Measurements from ENCODE around the gene RASAL3. TPM values are rescaled to one million over a fixed set of nuclear protein-coding genes. Genes with fewer than 3 reads are reported as not detected.

The RASAL3 gene
- polyA plus RNA-seq, 2 of the 4 experiments (the other 2 are of a cell fraction) = not detected

DNA sequence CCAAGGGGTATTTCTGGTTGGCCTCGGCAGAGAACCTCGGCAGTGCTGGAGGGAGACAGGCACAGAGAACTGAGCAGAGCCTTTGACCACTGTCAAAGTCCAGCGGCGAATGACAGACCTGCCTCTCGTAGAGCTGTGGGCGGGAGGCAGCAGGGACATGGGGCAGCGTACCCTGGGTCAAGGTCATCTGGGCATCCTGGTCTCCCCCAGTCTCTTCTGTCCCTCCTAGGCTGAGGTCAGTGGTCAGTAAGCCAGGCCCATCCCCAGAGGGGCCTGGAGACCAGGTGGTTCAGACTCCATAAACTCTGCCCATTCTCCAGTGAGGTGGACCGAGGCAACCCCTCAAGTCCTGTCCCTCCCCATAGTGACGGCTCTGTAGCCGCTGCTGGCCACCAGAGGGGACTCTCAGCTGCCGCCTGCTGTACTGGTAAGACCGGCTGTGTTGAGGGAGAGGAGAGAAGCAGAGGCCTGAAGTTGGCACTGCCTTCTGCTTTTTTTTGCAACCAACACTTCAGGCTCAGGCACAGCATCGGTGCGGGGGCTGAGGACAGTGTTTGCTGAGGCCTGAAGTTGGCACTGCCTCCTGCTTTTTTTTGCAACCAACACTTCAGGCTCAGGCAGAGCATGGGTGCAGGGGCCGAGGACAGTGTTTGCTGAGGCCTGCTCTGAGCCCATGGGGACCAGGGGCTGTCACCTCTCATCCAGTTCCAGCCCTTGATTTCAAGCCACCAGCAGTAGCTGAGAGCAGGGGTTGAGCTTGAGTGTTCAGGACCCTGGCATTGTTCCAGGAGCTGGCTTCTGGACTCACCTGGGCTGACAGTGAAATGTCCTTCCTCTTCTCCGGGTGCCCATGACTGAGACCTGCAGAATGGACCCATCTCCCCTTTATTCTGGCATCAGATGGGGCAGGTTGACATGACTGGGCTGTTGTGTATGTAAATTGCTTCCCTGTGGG lies 15.3 kb upstream of the RASAL3 start, which contains the start of gene PGLYRP2:
PGLYRP2 (minus strand) TSS at position 111 of the 955 bp plus-strand sequence. CDS start 130 bp downstream, outside the sequence.
- POLR2A ChIA-PET = no interaction called here
- peak in 1 of 2 experiments; percentile 32 for DNase-seq (ENCODE audit: low read depth in 1 of 2, low spot score in 1 of 2)
- 25% methylated on average over 2 of the region's 16 CpGs for WGBS (ENCODE audit: missing lambda C conversion rate)
- CTCF ChIA-PET = interaction anchor here (0.5 to 1.3 kb wide), 5 partner anchors 11 to 313 kb away, joined by 3 to 7 read pairs (median 3); no protein-coding TSS in a partner anchor
- Histone ChIP-seq H3K27ac (no peak within 1 kb of the TSS), H3K9me3 (no peaks in the 10 kb centered on the region), H3K4me2 (no peak within 1 kb of the TSS), H3K4me1 (no peaks in the 10 kb centered on the region), H3K4me3 (no peak within 1 kb of the TSS)
- no peak for TF ChIP-seq RCOR1 (IDR thresholded peaks at IDR 0.05; ENCODE audit: low read depth, low read length)
- TF ChIP-seq, protein P1, sequence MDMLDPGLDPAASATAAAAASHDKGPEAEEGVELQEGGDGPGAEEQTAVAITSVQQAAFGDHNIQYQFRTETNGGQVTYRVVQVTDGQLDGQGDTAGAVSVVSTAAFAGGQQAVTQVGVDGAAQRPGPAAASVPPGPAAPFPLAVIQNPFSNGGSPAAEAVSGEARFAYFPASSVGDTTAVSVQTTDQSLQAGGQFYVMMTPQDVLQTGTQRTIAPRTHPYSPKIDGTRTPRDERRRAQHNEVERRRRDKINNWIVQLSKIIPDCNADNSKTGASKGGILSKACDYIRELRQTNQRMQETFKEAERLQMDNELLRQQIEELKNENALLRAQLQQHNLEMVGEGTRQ (IDR thresholded peaks at IDR 0.05) = no peak
- no peak for TF ChIP-seq NR3C1 (IDR thresholded peaks at IDR 0.05)
- no peak for TF ChIP-seq REST (IDR thresholded peaks at IDR 0.05)
- TF ChIP-seq JUN (IDR thresholded peaks at IDR 0.05) = no peak
- TF ChIP-seq CBX2 (IDR thresholded peaks at IDR 0.05; ENCODE audit: borderline replicate concordance, low read depth) = no peak
- TF ChIP-seq, protein P2, sequence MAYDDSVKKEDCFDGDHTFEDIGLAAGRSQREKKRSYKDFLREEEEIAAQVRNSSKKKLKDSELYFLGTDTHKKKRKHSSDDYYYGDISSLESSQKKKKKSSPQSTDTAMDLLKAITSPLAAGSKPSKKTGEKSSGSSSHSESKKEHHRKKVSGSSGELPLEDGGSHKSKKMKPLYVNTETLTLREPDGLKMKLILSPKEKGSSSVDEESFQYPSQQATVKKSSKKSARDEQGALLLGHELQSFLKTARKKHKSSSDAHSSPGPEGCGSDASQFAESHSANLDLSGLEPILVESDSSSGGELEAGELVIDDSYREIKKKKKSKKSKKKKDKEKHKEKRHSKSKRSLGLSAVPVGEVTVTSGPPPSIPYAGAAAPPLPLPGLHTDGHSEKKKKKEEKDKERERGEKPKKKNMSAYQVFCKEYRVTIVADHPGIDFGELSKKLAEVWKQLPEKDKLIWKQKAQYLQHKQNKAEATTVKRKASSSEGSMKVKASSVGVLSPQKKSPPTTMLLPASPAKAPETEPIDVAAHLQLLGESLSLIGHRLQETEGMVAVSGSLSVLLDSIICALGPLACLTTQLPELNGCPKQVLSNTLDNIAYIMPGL (CRISPR knock-in tag; IDR thresholded peaks at IDR 0.05; ENCODE audit: borderline replicate concordance) = no peak
- TF ChIP-seq MAFK (IDR thresholded peaks at IDR 0.05; ENCODE audit: partially characterized antibody) = no peak
- no peak for TF ChIP-seq HEYL (CRISPR knock-in tag; IDR thresholded peaks at IDR 0.05)
- no peak for TF ChIP-seq PHF8 (IDR thresholded peaks at IDR 0.05; ENCODE audit: borderline replicate concordance, low read depth)
- TF ChIP-seq CEBPB (IDR thresholded peaks at IDR 0.05) = no peak
- peak; percentile 71 to 72; a peak in 4 of 6 replicates for ATAC-seq
- FAIRE-seq = no peak

DNA sequence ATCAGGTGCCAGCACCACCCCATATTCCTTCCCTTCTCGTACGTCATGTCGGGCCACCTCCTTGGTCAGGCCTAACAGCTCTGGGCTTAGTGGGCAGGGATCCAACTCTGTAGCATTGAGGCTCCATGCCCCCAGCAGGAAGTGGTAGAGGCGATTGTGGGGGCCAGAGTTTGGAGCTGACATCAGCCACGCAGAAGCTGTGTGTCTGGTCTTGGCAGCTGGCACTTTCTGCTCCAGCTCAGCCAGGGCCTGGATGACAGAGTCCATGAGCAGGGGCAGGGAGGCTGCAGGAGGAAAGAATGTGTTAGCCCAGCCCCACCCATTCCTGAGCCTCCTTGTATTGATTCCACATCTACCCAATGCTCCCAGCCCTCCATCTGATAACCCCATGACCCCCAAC lies 12.0 kb upstream of the RASAL3 start:
- ChIA-PET POLR2A (no interaction called here), CTCF (no interaction called here)
- Histone ChIP-seq H3K4me2 (no peak overlapping the region), H3K4me3 (no peak overlapping the region), H3K4me1 (no peaks in the 10 kb centered on the region), H3K9me3 (no peaks in the 10 kb centered on the region), H3K27ac (no peak overlapping the region)
- ATAC-seq = no peak
- DNase-seq (ENCODE audit: low read depth in 1 of 2, low spot score in 1 of 2) = no peak
- no peak for FAIRE-seq
- 87% methylated on average over 4 of the region's 5 CpGs for WGBS (ENCODE audit: missing lambda C conversion rate)
- TF ChIP-seq NR3C1 (IDR thresholded peaks at IDR 0.05) (no peak), HOXA7 (CRISPR knock-in tag; IDR thresholded peaks at IDR 0.05) (no peak), GATA3 (IDR thresholded peaks at IDR 0.05; ENCODE audit: borderline replicate concordance) (no peak), CEBPB (IDR thresholded peaks at IDR 0.05) (no peak), CTCF (IDR thresholded peaks at IDR 0.05) (no peak), FOXS1 (CRISPR knock-in tag; IDR thresholded peaks at IDR 0.05) (no peak), HOXB5 (CRISPR knock-in tag; IDR thresholded peaks at IDR 0.05) (no peak), SMC3 (IDR thresholded peaks at IDR 0.05) (no peak), BHLHE40 (IDR thresholded peaks at IDR 0.05; ENCODE audit: low read depth, low read length) (no peak), CBX8 (IDR thresholded peaks at IDR 0.05) (no peak), ZC3H11A (IDR thresholded peaks at IDR 0.05) (no peak), HOXB13 (CRISPR knock-in tag; IDR thresholded peaks at IDR 0.05; ENCODE audit: low read depth) (no peak), KDM1A (IDR thresholded peaks at IDR 0.05; ENCODE audit: low read depth) (no peak), ELK1 (IDR thresholded peaks at IDR 0.05; ENCODE audit: low read depth, low read length) (no peak)
- TF ChIP-seq, protein P3, sequence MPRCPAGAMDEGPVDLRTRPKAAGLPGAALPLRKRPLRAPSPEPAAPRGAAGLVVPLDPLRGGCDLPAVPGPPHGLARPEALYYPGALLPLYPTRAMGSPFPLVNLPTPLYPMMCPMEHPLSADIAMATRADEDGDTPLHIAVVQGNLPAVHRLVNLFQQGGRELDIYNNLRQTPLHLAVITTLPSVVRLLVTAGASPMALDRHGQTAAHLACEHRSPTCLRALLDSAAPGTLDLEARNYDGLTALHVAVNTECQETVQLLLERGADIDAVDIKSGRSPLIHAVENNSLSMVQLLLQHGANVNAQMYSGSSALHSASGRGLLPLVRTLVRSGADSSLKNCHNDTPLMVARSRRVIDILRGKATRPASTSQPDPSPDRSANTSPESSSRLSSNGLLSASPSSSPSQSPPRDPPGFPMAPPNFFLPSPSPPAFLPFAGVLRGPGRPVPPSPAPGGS (IDR thresholded peaks at IDR 0.05) = no peak
- TF ChIP-seq, protein P1 (IDR thresholded peaks at IDR 0.05) = no peak
